Measurements from ENCODE around the gene CEP152.

DNA sequence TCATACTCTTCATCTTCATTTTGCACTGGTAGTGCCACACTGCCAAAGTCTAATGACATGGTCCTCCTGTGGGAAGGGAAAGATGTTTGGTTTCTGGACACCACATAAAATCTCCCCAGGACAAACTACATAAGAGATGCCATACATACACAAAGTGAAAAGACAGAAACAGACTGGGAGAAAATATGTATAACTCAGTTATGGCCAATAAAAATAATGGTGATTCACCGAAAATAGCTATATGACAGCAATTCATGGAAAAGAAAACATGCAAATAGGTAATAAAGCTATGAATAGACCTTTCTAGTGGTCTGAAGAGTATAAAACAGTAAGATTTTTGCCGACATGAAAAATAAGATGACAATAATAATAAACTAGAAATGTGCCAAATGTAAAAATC lies 5.3 kb downstream of the CEP152 start:
- TF ChIP-seq, protein P1, sequence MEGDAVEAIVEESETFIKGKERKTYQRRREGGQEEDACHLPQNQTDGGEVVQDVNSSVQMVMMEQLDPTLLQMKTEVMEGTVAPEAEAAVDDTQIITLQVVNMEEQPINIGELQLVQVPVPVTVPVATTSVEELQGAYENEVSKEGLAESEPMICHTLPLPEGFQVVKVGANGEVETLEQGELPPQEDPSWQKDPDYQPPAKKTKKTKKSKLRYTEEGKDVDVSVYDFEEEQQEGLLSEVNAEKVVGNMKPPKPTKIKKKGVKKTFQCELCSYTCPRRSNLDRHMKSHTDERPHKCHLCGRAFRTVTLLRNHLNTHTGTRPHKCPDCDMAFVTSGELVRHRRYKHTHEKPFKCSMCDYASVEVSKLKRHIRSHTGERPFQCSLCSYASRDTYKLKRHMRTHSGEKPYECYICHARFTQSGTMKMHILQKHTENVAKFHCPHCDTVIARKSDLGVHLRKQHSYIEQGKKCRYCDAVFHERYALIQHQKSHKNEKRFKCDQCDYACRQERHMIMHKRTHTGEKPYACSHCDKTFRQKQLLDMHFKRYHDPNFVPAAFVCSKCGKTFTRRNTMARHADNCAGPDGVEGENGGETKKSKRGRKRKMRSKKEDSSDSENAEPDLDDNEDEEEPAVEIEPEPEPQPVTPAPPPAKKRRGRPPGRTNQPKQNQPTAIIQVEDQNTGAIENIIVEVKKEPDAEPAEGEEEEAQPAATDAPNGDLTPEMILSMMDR (IDR thresholded peaks at IDR 0.05) = no peak
- TF ChIP-seq POLR2A (IDR thresholded peaks at IDR 0.05) = no peak

Data from lower leg skin (tissue), 3 donors.